ENCODE results near the gene RAD51B. TPM values are rescaled to one million over a fixed set of nuclear protein-coding genes. Genes with fewer than 3 reads are reported as not detected.

Gene RAD51B
- total RNA-seq, 3 donors from 2014 or later = 10.6 to 77.6 (median 33.8) TPM

- no peak for TF ChIP-seq CTCF (IDR thresholded peaks at IDR 0.05)
- TF ChIP-seq POLR2AphosphoS5 (IDR thresholded peaks at IDR 0.05) = no peak
- TF ChIP-seq POLR2A (IDR thresholded peaks at IDR 0.05) = no peak
- no peaks in the 10 kb centered on the region for H3K27me3 ChIP-seq
- intact Hi-C loops (cut with DNase I; ENCODE audit: low total_unique reads) = no loop called here
- no peaks in the 10 kb centered on the region for H3K9me3 ChIP-seq
- H3K4me1 ChIP-seq = peaks cover 3 to 32% of the 10 kb centered on the region in 2 donors
- H3K27ac ChIP-seq = peak overlapping the region; percentile 75 to 87
- H3K4me3 ChIP-seq = no peak overlapping the region
- DNase-seq (ENCODE audit: low spot score in 2 of 2) = no peak
- H3K36me3 ChIP-seq = no peaks in the 10 kb centered on the region
Observed at GRCh38 chr14:68404146-68404527, 584.6 kb downstream of the RAD51B start.

- no peaks in the 10 kb centered on the region for H3K27me3 ChIP-seq
- no peaks in the 10 kb centered on the region for H3K9me3 ChIP-seq
- H3K27ac ChIP-seq = peak overlapping the region; percentile 75 to 87
- intact Hi-C loops (cut with DNase I; ENCODE audit: low total_unique reads) = no loop called here
- DNase-seq (ENCODE audit: low spot score in 2 of 2) = no peak
- no peak overlapping the region for H3K4me3 ChIP-seq
- H3K4me1 ChIP-seq = peaks cover 3 to 32% of the 10 kb centered on the region in 2 donors
- H3K36me3 ChIP-seq = no peaks in the 10 kb centered on the region
- TF ChIP-seq CTCF (IDR thresholded peaks at IDR 0.05) (no peak), POLR2A (IDR thresholded peaks at IDR 0.05) (no peak), POLR2AphosphoS5 (IDR thresholded peaks at IDR 0.05) (no peak)
Observed at GRCh38 chr14:68404652-68405183, 585.1 kb downstream of the RAD51B start.

DNA sequence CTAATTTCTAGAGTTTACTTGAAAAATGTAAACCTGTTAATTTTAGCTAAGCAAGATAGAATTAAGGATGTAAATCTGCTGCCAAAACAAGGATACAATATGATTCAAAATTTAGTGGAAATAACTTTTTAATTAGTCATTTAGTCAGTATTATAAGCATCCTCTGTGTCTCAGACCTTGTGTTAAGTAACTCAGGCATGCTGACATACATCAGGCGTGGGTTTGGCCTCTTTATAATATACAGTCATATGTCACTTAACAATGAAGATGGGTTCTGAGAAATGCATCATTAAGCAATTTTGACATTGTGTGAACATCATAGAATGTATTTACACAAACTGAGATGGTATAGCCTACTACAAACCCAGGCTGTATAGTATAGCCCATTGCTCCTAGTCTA lies 586.4 kb downstream of the RAD51B start:
- Histone ChIP-seq H3K4me1 (peaks cover 0 to 32% of the 10 kb centered on the region in 2 donors), H3K36me3 (no peaks in the 10 kb centered on the region), H3K9me3 (no peaks in the 10 kb centered on the region), H3K27me3 (no peaks in the 10 kb centered on the region), H3K4me3 (no peak overlapping the region), H3K27ac (no peak overlapping the region)
- TF ChIP-seq POLR2AphosphoS5 (IDR thresholded peaks at IDR 0.05) = no peak
- TF ChIP-seq POLR2A (IDR thresholded peaks at IDR 0.05) = no peak
- TF ChIP-seq CTCF (IDR thresholded peaks at IDR 0.05) = no peak
- no peak for DNase-seq (ENCODE audit: low spot score in 2 of 2)
- intact Hi-C loops (cut with DNase I; ENCODE audit: low total_unique reads) = no loop called here

GRCh38 chr14:68407285-68407684 lies 587.7 kb downstream of the RAD51B start:
- no peak for TF ChIP-seq CTCF (IDR thresholded peaks at IDR 0.05)
- no peak for TF ChIP-seq POLR2A (IDR thresholded peaks at IDR 0.05)
- TF ChIP-seq POLR2AphosphoS5 (IDR thresholded peaks at IDR 0.05) = no peak
- DNase-seq (ENCODE audit: low spot score in 2 of 2) = no peak
- H3K4me3 ChIP-seq = no peak overlapping the region
- peaks cover 0 to 19% of the 10 kb centered on the region in 2 donors for H3K4me1 ChIP-seq
- H3K36me3 ChIP-seq = no peaks in the 10 kb centered on the region
- H3K27me3 ChIP-seq = no peaks in the 10 kb centered on the region
- intact Hi-C loops (cut with DNase I; ENCODE audit: low total_unique reads) = no loop called here
- H3K9me3 ChIP-seq = no peaks in the 10 kb centered on the region
- no peak overlapping the region for H3K27ac ChIP-seq

DNA sequence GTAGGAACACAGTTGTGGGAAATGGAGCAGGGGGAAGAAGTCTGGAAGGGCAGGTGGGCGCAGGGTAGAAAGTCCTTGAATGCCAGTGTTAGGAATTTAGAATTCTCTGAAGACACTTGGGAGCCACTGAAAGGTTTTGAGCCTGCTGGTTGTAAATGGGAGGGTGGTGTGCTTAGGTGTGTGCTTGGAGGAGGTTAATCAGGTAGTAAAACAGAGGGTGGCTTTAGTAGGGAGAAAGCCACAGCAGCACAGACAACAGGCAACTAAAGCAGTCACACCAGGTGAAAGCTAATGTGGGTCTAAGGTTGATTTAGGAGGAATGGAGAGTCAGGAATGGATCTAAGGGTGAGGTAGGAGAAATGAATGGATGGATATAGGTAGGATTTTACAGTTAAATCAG lies 588.2 kb downstream of the RAD51B start:
- intact Hi-C loops (cut with DNase I; ENCODE audit: low total_unique reads) = no loop called here
- H3K36me3 ChIP-seq = no peaks in the 10 kb centered on the region
- no peak overlapping the region for H3K27ac ChIP-seq
- no peaks in the 10 kb centered on the region for H3K27me3 ChIP-seq
- no peak for DNase-seq (ENCODE audit: low spot score in 2 of 2)
- H3K4me1 ChIP-seq = peaks cover 0 to 14% of the 10 kb centered on the region in 2 donors
- H3K9me3 ChIP-seq = no peaks in the 10 kb centered on the region
- no peak overlapping the region for H3K4me3 ChIP-seq
- TF ChIP-seq POLR2AphosphoS5 (IDR thresholded peaks at IDR 0.05) (no peak), POLR2A (IDR thresholded peaks at IDR 0.05) (no peak), CTCF (IDR thresholded peaks at IDR 0.05) (no peak)
